Stimulated activated CD4-positive, alpha-beta T cell treated with anti-CD3 and anti-CD28 coated beads, Interleukin-1b, Interleukin-23, amount 100 ng/mL, for 4 hours (primary cell): ENCODE results near the gene BIRC5.

Experiments
- DNase-seq, 2 donors: peaks; one replicate each; pipeline ENCODE4 v3.0.0-alpha.2; 2020; ENCODE audit warnings: low read depth in 2 of 2

Gene BIRC5

DNA sequence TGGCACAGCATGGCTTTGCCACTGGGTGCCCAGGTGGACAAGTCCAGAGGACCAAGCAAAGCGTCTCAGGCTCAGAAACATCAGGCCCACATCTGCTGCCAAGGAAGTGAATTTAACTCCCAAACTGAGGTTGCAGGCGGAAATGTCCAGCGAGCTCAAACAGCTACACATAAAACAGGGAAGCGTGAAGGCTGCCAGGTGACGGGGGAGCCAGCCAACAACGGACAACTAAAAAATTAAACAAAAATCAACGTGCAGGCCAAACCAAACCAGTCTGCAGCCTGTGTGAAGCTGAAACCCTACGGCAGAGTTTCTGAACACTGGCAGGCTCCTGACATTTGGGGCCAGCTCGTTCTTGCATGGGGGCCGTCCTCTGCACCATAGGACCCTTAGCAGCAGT is 29.7 kb upstream of the BIRC5 start:
- DNase-seq = no peak

DNA sequence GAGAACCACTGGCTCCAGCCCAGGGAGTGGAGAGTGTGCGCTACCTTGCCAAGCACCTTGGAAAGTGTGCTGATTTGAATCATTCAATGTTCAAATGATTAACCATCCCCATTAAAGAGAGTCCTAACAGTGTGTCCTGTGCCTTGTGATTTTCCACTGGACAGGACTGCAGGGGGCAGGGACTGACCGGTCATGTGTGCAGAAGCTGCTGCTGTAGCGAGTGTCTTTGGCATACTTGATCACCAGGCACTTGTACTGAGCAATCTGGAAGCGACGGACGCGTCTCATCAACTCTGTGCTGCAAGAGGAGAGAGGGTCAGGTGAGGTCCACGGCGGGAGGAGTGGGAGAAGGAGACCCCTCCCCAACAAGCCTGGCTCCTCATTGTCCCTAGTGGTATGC is 29.2 kb upstream of the BIRC5 start:
- no peak for DNase-seq

GRCh38 chr17:78185981-78186691 is 27.9 kb upstream of the BIRC5 start:
- DNase-seq = no peak

DNA sequence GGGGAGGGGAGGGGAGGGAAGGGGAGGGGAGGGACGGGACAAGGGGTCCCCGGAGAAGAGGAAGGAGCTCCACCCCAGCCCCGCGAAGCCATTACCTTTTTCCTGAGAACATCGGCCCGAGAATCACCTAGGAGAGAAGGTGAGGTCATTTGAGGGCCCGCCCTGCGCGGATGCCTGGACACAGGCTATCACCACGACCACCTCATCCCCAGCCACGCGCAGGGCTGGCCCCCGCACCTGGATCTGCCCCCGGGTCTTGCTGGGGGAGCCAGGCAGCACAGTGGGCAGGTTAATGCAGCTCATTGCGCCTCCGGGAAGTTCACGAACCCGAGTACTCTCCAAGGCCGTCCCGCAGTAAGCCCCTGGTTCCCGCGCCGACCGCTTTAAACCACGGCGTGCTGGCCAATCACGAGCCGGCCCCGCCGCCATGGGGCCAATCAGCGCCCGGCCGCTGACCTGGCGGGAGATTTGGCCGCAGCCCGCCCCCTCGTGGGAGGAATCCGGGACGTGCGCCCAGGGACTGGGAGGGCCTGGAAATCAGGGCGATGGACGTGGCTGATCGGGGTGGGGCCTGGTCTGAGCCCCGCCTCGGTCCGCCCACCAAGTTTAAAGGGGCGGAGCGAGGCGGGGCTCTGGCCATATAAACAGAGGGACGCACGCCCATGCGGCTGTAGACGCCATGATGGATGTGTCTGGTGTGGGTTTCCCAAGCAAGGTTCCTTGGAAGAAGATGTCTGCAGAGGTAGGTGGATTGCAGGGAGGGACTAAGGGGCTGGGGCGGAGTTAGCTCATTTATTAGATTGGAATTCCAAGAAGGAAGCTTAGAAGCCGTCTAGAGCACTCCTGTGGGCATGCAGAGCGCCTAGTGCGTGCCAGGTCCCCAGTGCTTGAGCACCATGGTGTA is 27.1 kb upstream of the BIRC5 start, which contains the start of the genes AFMID and TK1:
TSS of gene AFMID (plus strand) at position 671 of the 904 bp plus-strand sequence. CDS start at position 680, 9 bp downstream.
TSS of gene TK1 (minus strand) at position 361 of the 904 bp plus-strand sequence. CDS start at position 303, 58 bp downstream.
- DNase-seq = peak; percentile 54 to 77

DNA sequence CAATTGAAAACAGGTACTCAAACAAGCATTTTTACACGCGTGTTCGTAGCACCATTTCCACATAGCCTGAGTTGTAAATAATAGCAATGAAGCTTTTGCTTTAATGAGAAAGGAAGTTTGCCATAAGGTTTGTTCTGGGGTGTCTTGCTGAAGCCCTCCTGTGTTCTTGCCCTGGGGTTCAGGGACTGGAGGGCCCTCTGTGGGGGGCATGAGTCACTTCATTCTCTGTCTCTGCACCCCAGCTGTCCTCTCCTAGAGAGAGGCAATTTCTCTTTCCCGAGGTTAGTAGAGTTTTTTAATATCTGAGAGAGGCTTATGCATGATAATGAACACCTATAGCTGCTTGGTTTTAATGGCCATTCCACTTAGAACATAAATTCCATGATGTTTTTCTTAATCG is 17.3 kb upstream of the BIRC5 start:
- no peak for DNase-seq

GRCh38 chr17:78197147-78197832 is 16.8 kb upstream of the BIRC5 start:
- DNase-seq = no peak

DNA sequence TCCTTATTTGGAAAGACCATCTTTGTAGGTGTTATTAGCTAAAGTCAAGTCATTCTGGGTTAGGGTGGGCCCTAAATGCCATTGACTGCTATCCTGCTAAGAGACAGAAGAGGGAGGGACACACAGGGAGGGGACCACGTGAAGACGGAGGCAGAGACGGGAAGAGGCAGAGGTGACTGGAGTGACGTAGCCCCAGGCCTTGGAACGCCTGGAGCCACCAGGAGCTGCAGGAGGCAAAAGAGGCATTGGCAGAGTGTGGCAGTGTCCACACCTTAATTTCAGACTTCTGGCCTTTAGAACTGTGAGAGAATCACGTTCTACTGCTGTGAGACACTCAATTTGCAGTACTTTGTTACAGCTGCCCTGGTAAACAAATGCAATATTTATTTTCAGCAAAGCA is 13.6 kb upstream of the BIRC5 start:
- DNase-seq = no peak

DNA sequence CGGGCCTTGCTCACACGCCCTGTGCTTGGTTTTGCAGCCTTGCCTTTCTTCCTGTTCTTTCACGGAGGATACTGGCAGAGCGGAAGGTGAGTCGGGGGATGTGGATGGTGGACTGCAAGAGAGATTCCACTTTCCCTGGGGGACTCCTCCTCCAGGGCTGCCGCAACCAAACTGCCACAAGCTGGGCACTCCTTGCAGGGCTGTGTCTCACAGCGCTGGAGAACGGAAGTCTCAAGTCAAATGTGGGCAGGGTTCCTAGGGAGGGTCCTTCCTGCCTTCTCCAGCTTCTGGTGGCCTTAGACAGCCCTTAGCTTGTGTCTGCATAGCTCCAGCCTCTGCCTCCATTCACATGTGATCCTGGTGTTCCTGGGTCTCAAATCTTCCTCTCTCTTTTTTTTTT is 11.4 kb upstream of the BIRC5 start:
- no peak for DNase-seq

GRCh38 chr17:78204387-78205123 is 9.5 kb upstream of the BIRC5 start:
- no peak for DNase-seq

- DNase-seq = no peak
Measured at GRCh38 chr17:78205124-78205775, 8.8 kb upstream of the BIRC5 start.

GRCh38 chr17:78206298-78206697 is 7.8 kb upstream of the BIRC5 start:
- no peak for DNase-seq

DNA sequence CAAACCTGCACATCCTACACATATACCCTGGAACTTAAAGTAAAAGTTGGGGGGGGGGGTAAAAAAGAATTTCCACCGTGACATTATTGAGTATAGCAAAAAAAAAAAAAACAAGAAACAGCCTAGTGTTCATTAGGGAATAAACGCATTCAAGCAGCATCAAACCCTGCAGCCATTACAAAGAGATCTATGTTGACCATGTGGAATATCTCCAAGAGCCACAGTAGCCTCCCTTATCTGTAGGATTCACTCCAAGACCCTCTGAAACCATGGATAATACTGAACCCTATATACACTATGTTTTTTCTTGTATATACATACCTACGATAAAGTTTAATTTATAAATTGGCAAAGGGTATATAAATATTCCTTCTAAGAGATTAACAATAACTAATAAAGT is 5.6 kb upstream of the BIRC5 start:
- no peak for DNase-seq

- no peak for DNase-seq
Measured at GRCh38 chr17:78210111-78210510, 3.9 kb upstream of the BIRC5 start.

DNA sequence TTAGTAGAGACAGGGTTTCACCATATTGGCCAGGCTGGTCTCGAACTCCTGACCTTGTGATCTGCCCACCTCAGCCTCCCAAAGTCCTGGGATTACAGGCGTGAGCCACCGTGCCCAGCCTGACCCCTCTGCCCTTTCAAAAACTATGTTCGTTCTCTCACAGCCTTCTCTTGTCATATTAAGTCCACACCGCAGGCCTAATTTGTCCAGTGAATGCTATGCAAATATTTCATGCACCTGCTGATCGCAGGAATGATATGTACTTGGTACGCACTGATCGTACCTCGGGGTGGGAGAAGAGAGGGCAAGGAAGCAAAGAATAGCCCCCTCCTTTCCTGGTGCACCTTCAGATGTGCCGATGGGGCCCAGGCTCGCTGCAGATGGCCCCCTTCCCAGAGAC is 3.0 kb upstream of the BIRC5 start:
- DNase-seq = no peak

- no peak for DNase-seq
Measured at GRCh38 chr17:78214706-78215061, 631 bp downstream of the BIRC5 start.

- DNase-seq = no peak
Measured at GRCh38 chr17:78219396-78220150, 5.5 kb downstream of the BIRC5 start.

GRCh38 chr17:78223061-78223460 is 9.0 kb downstream of the BIRC5 start:
- DNase-seq = no peak

DNA sequence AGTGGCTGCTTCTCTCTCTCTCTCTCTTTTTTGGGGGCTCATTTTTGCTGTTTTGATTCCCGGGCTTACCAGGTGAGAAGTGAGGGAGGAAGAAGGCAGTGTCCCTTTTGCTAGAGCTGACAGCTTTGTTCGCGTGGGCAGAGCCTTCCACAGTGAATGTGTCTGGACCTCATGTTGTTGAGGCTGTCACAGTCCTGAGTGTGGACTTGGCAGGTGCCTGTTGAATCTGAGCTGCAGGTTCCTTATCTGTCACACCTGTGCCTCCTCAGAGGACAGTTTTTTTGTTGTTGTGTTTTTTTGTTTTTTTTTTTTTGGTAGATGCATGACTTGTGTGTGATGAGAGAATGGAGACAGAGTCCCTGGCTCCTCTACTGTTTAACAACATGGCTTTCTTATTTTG is 9.7 kb downstream of the BIRC5 start:
- DNase-seq = no peak

- no peak for DNase-seq
Measured at GRCh38 chr17:78224231-78225087, 10.4 kb downstream of the BIRC5 start.
